ENCODE results near the gene FSTL4. TPM values are rescaled to one million over a fixed set of nuclear protein-coding genes. Genes with fewer than 3 reads are reported as not detected.
"Not testable (repeated sequence)": the region's sequence is repeated elsewhere in the genome, so short reads cannot be mapped to it uniquely, and the experiment has no call there.

FSTL4 gene
- total and polyA plus RNA-seq, 4 donors, result 0.08 to 1.4 (median 0.31) TPM

DNA sequence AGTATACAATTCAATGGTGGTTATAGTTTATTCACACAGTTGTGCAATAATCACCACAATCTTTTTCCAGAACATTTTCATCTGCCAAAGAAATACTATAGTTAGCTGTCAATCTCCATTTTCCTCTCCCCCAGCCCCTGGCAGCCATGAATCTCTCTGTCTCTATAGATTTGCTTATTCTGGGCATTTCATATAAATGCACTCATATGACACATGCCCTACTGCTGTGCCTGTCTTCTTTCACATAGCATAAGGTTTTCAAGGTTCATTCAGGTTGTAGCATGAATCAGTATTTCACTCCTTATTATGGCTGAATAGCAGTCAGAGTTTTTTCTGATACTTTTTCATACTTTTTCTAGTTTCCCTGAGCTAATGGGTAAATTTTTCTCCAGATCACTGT, 432.9 kb downstream of the FSTL4 start:
- Histone ChIP-seq H3K4me1 (ENCODE audit: control insufficient read depth in 5 of 5, insufficient read depth in 5 of 5, low read length in 5 of 5) (no peaks in the 10 kb centered on the region), H3K9ac (ENCODE audit: insufficient read depth in 1 of 2, low read length in 2 of 2) (no peak overlapping the region), H3K4me3 (no peak overlapping the region), H3K9me3 (ENCODE audit: control insufficient read depth in 4 of 4, insufficient read depth in 3 of 4, low read length in 3 of 4) (no peaks in the 10 kb centered on the region), H3K27me3 (ENCODE audit: control insufficient read depth in 3 of 3, insufficient read depth in 3 of 3, low read length in 2 of 3) (no peaks in the 10 kb centered on the region), H3K36me3 (ENCODE audit: control insufficient read depth in 4 of 4, insufficient read depth in 4 of 4, low read length in 4 of 4) (no peaks in the 10 kb centered on the region), H3K27ac (ENCODE audit: low read depth in 1 of 2, low read length in 1 of 2) (no peak overlapping the region)
- DNase-seq (no peak), ATAC-seq (ENCODE audit: insufficient read depth, low FRiP score) (no peak)
- TF ChIP-seq, protein P1, sequence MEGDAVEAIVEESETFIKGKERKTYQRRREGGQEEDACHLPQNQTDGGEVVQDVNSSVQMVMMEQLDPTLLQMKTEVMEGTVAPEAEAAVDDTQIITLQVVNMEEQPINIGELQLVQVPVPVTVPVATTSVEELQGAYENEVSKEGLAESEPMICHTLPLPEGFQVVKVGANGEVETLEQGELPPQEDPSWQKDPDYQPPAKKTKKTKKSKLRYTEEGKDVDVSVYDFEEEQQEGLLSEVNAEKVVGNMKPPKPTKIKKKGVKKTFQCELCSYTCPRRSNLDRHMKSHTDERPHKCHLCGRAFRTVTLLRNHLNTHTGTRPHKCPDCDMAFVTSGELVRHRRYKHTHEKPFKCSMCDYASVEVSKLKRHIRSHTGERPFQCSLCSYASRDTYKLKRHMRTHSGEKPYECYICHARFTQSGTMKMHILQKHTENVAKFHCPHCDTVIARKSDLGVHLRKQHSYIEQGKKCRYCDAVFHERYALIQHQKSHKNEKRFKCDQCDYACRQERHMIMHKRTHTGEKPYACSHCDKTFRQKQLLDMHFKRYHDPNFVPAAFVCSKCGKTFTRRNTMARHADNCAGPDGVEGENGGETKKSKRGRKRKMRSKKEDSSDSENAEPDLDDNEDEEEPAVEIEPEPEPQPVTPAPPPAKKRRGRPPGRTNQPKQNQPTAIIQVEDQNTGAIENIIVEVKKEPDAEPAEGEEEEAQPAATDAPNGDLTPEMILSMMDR (IDR thresholded peaks at IDR 0.05; ENCODE audit: control extremely low read depth, extremely low read depth), result no peak

DNA sequence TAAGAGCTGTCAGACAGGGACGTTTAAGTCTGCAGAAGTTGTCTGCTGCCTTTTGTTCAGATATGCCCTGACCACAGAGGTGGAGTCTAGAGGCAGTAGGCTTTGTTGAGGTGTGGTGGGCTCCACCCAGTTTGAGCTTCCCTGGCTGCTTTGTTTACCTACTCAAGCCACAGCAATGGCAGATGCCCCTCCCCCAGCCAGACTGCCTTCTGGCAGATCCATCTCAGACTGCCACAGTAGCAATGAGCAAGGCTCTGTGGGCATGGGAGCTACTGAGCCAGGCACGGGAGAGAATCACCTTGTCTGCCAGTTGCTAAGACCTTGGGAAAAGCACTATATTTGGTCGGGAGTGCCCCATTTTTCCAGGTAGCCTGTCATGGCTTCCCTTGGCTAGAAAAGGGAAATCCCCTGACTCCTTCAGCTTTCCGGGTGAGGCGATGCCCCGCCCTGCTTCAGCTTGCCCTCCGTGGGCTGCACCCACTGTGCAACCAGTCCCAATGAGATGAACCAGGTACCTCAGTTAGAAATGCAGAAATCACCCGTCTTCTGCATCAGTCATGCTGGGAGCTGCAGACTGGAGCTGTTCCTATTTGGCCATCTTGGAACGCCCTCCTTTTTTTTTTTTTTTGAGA, 441.5 kb downstream of the FSTL4 start:
- ATAC-seq (ENCODE audit: insufficient read depth, low FRiP score); H3K27me3 ChIP-seq (ENCODE audit: control insufficient read depth in 3 of 3, insufficient read depth in 3 of 3, low read length in 2 of 3); H3K9ac ChIP-seq (ENCODE audit: insufficient read depth in 1 of 2, low read length in 2 of 2); DNase-seq; H3K36me3 ChIP-seq (ENCODE audit: control insufficient read depth in 4 of 4, insufficient read depth in 4 of 4, low read length in 4 of 4); H3K4me3 ChIP-seq; H3K9me3 ChIP-seq (ENCODE audit: control insufficient read depth in 4 of 4, insufficient read depth in 3 of 4, low read length in 3 of 4); H3K27ac ChIP-seq (ENCODE audit: low read depth in 1 of 2, low read length in 1 of 2); H3K4me1 ChIP-seq (ENCODE audit: control insufficient read depth in 5 of 5, insufficient read depth in 5 of 5, low read length in 5 of 5): not testable (repeated sequence)
- WGBS, 2 donors, result 77 to 86% methylated on average over 9 of the region's 9 CpGs

DNA sequence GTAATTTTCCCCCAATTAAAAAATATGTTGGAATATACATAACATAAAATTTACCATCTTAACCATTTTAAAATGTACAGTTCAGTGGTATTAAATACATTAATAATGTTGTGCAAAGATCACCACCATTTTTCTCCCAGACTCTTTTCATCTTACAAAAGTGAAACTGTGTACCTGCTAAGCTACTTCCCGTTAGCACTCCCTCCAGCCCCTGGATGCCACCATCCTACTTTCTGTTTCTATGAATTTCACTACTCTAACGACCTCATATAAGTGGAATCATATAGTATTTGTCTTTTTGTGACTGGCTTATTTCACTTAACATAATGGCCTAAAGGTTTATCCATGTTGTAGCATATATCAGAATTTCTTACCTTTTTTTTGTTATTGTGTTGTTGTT, 447.6 kb downstream of the FSTL4 start:
- ATAC-seq (ENCODE audit: insufficient read depth, low FRiP score), result no peak
- DNase-seq, result no peak
- TF ChIP-seq, protein P1 (IDR thresholded peaks at IDR 0.05; ENCODE audit: control extremely low read depth, extremely low read depth), result no peak
- H3K36me3 ChIP-seq (ENCODE audit: control insufficient read depth in 4 of 4, insufficient read depth in 4 of 4, low read length in 4 of 4), result no peaks in the 10 kb centered on the region
- H3K27me3 ChIP-seq (ENCODE audit: control insufficient read depth in 3 of 3, insufficient read depth in 3 of 3, low read length in 2 of 3), result peaks cover 0 to 2% (median 0%) of the 10 kb centered on the region in 3 donors
- 54 to 65% methylated on average over 2 of the region's 2 CpGs for WGBS, 2 donors
- no peaks in the 10 kb centered on the region for H3K9me3 ChIP-seq (ENCODE audit: control insufficient read depth in 4 of 4, insufficient read depth in 3 of 4, low read length in 3 of 4)
- H3K9ac ChIP-seq (ENCODE audit: insufficient read depth in 1 of 2, low read length in 2 of 2), result no peak overlapping the region
- no peak overlapping the region for H3K27ac ChIP-seq (ENCODE audit: low read depth in 1 of 2, low read length in 1 of 2)
- H3K4me1 ChIP-seq (ENCODE audit: control insufficient read depth in 5 of 5, insufficient read depth in 5 of 5, low read length in 5 of 5), result no peaks in the 10 kb centered on the region
- no peak overlapping the region for H3K4me3 ChIP-seq

DNA sequence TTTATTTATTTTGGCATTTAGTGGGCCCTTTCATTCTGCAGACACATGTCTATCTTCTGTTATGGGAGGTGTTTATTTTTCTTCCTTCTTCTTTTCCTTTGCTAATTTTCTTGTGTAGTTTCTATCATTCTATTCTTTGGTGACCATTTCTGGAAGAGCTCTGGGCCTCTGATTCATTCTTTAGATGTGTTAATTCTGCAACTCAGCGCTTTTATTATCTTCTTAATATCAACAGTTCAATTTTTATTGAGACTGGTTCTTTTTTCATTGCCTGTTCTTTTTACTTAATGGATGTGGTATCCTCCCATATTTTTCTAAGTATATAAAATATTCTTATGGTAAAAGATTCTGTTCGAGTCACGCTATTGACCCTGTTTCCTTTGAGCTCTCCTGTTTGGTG, 448.5 kb downstream of the FSTL4 start:
- Histone ChIP-seq H3K36me3 (ENCODE audit: control insufficient read depth in 4 of 4, insufficient read depth in 4 of 4, low read length in 4 of 4) (no peaks in the 10 kb centered on the region), H3K4me1 (ENCODE audit: control insufficient read depth in 5 of 5, insufficient read depth in 5 of 5, low read length in 5 of 5) (no peaks in the 10 kb centered on the region), H3K27me3 (ENCODE audit: control insufficient read depth in 3 of 3, insufficient read depth in 3 of 3, low read length in 2 of 3) (peaks cover 0 to 2% (median 0%) of the 10 kb centered on the region in 3 donors), H3K9ac (ENCODE audit: insufficient read depth in 1 of 2, low read length in 2 of 2) (no peak overlapping the region), H3K27ac (ENCODE audit: low read depth in 1 of 2, low read length in 1 of 2) (no peak overlapping the region), H3K4me3 (no peak overlapping the region), H3K9me3 (ENCODE audit: control insufficient read depth in 4 of 4, insufficient read depth in 3 of 4, low read length in 3 of 4) (no peaks in the 10 kb centered on the region)
- TF ChIP-seq, protein P1 (IDR thresholded peaks at IDR 0.05; ENCODE audit: control extremely low read depth, extremely low read depth), result no peak
- WGBS, 2 donors, result 93 to 97% methylated on average over 3 of the region's 3 CpGs
- no peak for ATAC-seq (ENCODE audit: insufficient read depth, low FRiP score)
- no peak for DNase-seq
